Activated naive CD4-positive, alpha-beta T cell treated with anti-CD3 and anti-CD28 coated beads, Interleukin-2, amount 50 U/mL, for 24 hours (primary cell): ENCODE measurements around the gene ICA1.

Experiments
- H3K27ac Mint-ChIP-seq: one replicate; pipeline ENCODE4 v1.8.0; 2021; ENCODE audit warnings: mild to moderate bottlenecking, mixed read lengths
- H3K27me3 Mint-ChIP-seq: one replicate; pipeline ENCODE4 v1.8.0; 2021; ENCODE audit warnings: mixed read lengths
- H3K36me3 Mint-ChIP-seq: one replicate; pipeline ENCODE4 v1.8.0; 2021; ENCODE audit warnings: mixed read lengths
- H3K4me1 Mint-ChIP-seq: one replicate; pipeline ENCODE4 v1.8.0; 2021; ENCODE audit warnings: mixed read lengths
- H3K4me3 Mint-ChIP-seq: one replicate; pipeline ENCODE4 v1.8.0; 2021; ENCODE audit warnings: mild to moderate bottlenecking, mixed read lengths
- H3K9me3 Mint-ChIP-seq: one replicate; pipeline ENCODE4 v1.8.0; 2021; ENCODE audit warnings: mixed read lengths

The ICA1 gene

DNA sequence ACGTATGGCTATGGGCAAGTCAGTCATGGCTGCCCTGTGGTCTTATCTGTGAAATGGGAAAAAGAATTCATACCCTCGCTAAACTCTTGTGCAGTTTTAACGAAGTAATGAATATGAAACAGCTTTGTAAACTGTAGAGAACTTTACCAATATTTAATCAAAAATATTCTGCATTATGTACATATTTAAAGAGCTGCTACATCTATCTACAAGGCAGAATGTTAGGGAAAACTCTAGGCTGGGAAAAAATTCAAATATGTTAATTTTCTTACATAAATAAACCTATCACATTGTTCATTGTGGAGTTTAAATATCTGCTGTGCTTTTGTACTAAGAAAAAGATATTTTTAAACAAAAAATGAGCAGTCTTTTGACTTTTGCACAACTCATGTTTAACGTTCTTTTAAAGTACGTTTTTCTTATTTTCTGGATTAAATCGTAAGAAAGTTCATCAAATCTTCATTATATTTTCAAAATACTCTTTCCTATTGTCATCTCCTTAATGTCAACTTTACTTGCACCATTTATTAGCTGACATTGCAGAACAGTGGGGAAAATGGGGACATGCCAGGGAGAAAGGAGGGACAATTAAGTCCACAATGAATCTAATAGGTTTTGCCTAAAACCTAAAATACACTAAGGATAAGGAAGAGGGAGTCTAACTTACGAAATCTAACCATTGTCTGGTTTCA lies 57.5 kb downstream of the ICA1 start:
- Mint-ChIP-seq H3K4me3 (no peak overlapping the region), H3K9me3 (no peaks in the 10 kb centered on the region), H3K27ac (no peak overlapping the region), H3K36me3 (no peaks in the 10 kb centered on the region), H3K4me1 (no peaks in the 10 kb centered on the region), H3K27me3 (peaks cover 1% of the 10 kb centered on the region)

GRCh38 chr7:8201846-8202441 lies 60.0 kb downstream of the ICA1 start:
- no peak overlapping the region for H3K27ac Mint-ChIP-seq
- H3K27me3 Mint-ChIP-seq: peaks cover 1% of the 10 kb centered on the region
- H3K4me1 Mint-ChIP-seq: peaks cover 10% of the 10 kb centered on the region
- no peaks in the 10 kb centered on the region for H3K9me3 Mint-ChIP-seq
- H3K4me3 Mint-ChIP-seq: no peak overlapping the region
- no peaks in the 10 kb centered on the region for H3K36me3 Mint-ChIP-seq

GRCh38 chr7:8200717-8201116 lies 61.2 kb downstream of the ICA1 start:
- H3K4me3 Mint-ChIP-seq: no peak overlapping the region
- H3K9me3 Mint-ChIP-seq: no peaks in the 10 kb centered on the region
- H3K36me3 Mint-ChIP-seq: no peaks in the 10 kb centered on the region
- peaks cover 10% of the 10 kb centered on the region for H3K4me1 Mint-ChIP-seq
- no peak overlapping the region for H3K27ac Mint-ChIP-seq
- H3K27me3 Mint-ChIP-seq: no peaks in the 10 kb centered on the region

DNA sequence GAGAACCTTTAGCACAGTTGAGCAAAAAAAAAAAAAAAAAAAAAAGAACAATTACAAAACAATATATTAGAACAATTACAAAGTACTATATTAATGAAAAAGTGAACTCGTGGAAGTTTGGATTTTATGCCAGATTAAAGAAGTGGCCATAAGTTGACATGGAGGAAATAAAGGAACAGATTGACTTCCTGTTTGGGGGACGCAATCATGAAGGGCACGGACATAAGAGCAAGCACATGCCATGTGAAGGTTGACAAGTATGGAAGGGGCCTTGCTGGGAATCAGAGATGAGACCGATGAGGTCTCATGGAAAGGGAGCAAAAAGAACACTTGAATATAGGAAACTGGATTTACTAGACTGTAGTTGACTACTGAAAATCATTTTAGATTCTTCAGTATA lies 61.7 kb downstream of the ICA1 start:
- Mint-ChIP-seq H3K9me3 (no peaks in the 10 kb centered on the region), H3K27me3 (no peaks in the 10 kb centered on the region), H3K36me3 (no peaks in the 10 kb centered on the region), H3K27ac (no peak overlapping the region), H3K4me3 (no peak overlapping the region), H3K4me1 (peaks cover 10% of the 10 kb centered on the region)

- Mint-ChIP-seq H3K4me3 (no peak overlapping the region), H3K9me3 (no peaks in the 10 kb centered on the region), H3K4me1 (peaks cover 10% of the 10 kb centered on the region), H3K27me3 (no peaks in the 10 kb centered on the region), H3K36me3 (no peaks in the 10 kb centered on the region), H3K27ac (no peak overlapping the region)
Observed at GRCh38 chr7:8197994-8198698, 63.8 kb downstream of the ICA1 start.

DNA sequence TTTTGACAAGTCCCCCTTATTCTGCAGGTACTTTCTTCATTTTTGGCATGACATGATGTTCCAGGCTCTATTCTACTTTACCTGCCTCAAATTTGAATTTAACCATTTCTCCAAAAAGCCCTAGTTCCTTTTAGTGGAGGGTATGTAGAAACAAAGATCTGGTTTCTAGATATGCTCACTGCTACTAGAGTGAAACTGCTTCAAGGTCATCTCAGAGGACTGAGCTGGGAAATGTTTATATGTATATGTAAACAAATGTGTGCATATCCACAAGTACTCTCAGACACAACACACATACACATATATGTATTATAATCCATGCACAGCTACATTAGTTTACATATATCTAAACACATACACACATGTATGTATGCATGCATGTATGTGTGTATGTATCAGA lies 69.1 kb downstream of the ICA1 start:
- Mint-ChIP-seq H3K36me3 (no peaks in the 10 kb centered on the region), H3K4me1 (peaks cover 16% of the 10 kb centered on the region), H3K27me3 (no peaks in the 10 kb centered on the region), H3K4me3 (no peak overlapping the region), H3K27ac (no peak overlapping the region), H3K9me3 (no peaks in the 10 kb centered on the region)

- peaks cover 24% of the 10 kb centered on the region for H3K4me1 Mint-ChIP-seq
- H3K27me3 Mint-ChIP-seq: no peaks in the 10 kb centered on the region
- no peak overlapping the region for H3K27ac Mint-ChIP-seq
Observed at GRCh38 chr7:8190119-8190895, 71.7 kb downstream of the ICA1 start.

DNA sequence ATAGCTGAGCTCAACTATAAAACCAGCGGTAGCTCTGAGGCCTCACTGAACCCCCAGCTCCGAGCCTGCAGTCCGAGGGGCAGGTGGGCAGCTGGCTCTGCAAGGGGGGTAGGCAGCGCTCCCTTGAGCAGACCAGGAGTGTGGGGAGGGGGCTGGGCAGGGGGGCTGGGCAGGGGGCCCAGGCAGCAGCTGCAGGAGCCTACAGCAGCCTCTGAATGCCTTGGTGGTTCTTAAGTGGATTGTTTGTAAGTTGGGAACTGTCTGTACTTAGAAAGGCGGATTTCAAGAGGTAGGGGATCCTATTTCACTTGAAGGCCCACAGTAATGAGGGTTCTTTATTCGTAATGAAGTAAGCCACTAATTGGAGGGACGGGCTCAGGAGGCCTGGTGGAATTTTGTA lies 72.3 kb downstream of the ICA1 start:
- Mint-ChIP-seq H3K27ac (no peak overlapping the region), H3K4me1 (peaks cover 24% of the 10 kb centered on the region), H3K4me3 (no peak overlapping the region), H3K36me3 (no peaks in the 10 kb centered on the region), H3K9me3 (no peaks in the 10 kb centered on the region), H3K27me3 (no peaks in the 10 kb centered on the region)

More at GRCh38 chr7:8190119-8190895, 71.7 kb downstream of the ICA1 start:
- H3K36me3 Mint-ChIP-seq: no peaks in the 10 kb centered on the region
- H3K9me3 Mint-ChIP-seq: no peaks in the 10 kb centered on the region
- H3K4me3 Mint-ChIP-seq: no peak overlapping the region

DNA sequence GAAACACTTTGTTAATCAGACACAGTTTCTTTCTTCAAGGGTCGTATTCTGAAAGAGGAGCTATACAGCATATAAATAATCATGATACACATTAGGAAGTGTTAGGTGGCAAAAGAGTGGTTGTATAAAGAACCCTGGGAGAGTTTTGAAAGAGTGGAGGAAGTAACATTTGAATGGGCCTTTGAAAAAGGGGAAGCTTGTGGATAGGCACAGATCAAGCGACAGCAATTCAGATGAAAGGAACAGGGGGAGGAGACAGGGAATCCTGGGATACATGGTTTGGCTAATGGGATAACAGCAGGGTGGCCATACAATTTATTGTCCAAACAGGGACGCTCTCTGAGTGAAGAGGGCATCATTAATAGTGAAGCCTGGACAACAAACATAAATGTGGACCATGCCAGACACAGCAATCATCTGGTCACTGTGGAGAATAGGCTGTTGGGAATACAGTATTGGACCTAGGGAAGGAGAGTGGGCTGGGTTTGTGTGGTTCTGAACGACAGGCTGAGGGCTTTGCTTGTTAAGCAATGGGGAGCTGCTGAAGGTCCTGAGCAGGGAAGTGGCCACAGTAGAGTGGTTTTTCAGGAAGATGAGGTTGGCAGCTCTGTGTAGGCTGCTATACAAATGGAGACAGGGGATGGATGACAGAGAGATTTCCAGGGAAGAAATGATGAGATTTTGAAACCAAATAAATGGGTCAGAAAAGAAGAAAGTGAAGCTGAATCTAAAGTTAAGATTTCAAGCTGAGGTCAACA lies 75.9 kb downstream of the ICA1 start:
- H3K27ac Mint-ChIP-seq: peak overlapping the region; percentile 12
- H3K27me3 Mint-ChIP-seq: no peaks in the 10 kb centered on the region
- H3K4me3 Mint-ChIP-seq: no peak overlapping the region
- no peaks in the 10 kb centered on the region for H3K9me3 Mint-ChIP-seq
- no peaks in the 10 kb centered on the region for H3K36me3 Mint-ChIP-seq
- H3K4me1 Mint-ChIP-seq: peaks cover 30% of the 10 kb centered on the region

GRCh38 chr7:8184221-8184620 lies 77.7 kb downstream of the ICA1 start:
- Mint-ChIP-seq H3K27ac (no peak overlapping the region), H3K4me1 (peaks cover 30% of the 10 kb centered on the region), H3K36me3 (no peaks in the 10 kb centered on the region), H3K4me3 (no peak overlapping the region), H3K27me3 (no peaks in the 10 kb centered on the region), H3K9me3 (no peaks in the 10 kb centered on the region)

DNA sequence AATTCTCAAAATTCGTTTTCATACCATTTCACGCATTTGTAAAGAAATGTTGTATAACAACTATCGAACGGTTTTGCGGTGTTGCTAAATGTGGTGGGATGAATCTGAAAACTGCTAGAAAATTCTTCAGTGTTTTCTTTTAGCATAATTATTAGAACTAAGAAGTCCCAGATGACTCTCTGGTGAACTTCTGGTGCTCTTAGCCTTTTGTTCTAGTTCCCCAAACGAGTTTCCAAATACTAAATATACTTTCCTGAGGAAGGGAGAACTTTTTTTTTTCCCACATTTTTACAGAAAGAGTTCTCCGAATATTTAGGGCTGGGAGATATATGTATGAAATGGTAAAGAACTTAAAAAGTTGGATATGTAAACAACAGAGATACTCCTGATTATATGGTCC lies 82.5 kb downstream of the ICA1 start:
- H3K4me1 Mint-ChIP-seq: peaks cover 60% of the 10 kb centered on the region
- H3K27me3 Mint-ChIP-seq: no peaks in the 10 kb centered on the region
- H3K4me3 Mint-ChIP-seq: no peak overlapping the region
- H3K9me3 Mint-ChIP-seq: peaks cover 5% of the 10 kb centered on the region
- H3K36me3 Mint-ChIP-seq: no peaks in the 10 kb centered on the region
- no peak overlapping the region for H3K27ac Mint-ChIP-seq

DNA sequence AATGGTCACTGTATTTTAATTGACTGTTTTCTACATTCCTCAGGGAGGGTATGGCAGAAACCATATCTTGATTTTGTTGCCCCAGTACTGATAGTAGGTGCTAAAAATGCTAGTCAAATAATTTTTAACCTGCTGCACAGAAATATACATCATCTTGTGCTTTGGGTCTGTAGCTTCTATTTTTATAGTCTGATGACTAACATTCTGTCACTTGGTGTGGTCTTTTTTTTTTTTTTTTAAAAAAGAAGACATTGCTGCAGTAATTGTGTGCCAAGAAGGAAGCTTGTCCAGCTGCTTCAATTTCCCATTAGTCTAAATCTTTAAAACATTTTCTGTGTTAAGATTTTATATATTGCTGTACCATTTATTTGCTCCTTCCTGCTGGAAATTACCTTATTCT lies 83.6 kb downstream of the ICA1 start:
- Mint-ChIP-seq H3K27ac (peak overlapping the region; percentile 96), H3K4me1 (peaks cover 67% of the 10 kb centered on the region)

GRCh38 chr7:8177109-8177933 lies 84.6 kb downstream of the ICA1 start:
- Mint-ChIP-seq H3K36me3 (no peaks in the 10 kb centered on the region), H3K4me1 (peaks cover 64% of the 10 kb centered on the region), H3K9me3 (peaks cover 5% of the 10 kb centered on the region)

More for the DNA sequence above, 83.6 kb downstream of the ICA1 start:
- Mint-ChIP-seq H3K4me3 (peak overlapping the region; percentile 81), H3K36me3 (no peaks in the 10 kb centered on the region), H3K27me3 (no peaks in the 10 kb centered on the region), H3K9me3 (peaks cover 5% of the 10 kb centered on the region)

GRCh38 chr7:8176370-8177081 lies 85.4 kb downstream of the ICA1 start:
- peaks cover 64% of the 10 kb centered on the region for H3K4me1 Mint-ChIP-seq
- peak overlapping the region; percentile 58 for H3K4me3 Mint-ChIP-seq
- no peaks in the 10 kb centered on the region for H3K36me3 Mint-ChIP-seq
- H3K27me3 Mint-ChIP-seq: no peaks in the 10 kb centered on the region
- peak overlapping the region; percentile 79 for H3K27ac Mint-ChIP-seq
- H3K9me3 Mint-ChIP-seq: peaks cover 5% of the 10 kb centered on the region

More at GRCh38 chr7:8177109-8177933, 84.6 kb downstream of the ICA1 start:
- peak overlapping the region; percentile 58 for H3K4me3 Mint-ChIP-seq
- peak overlapping the region; percentile 96 for H3K27ac Mint-ChIP-seq
- no peaks in the 10 kb centered on the region for H3K27me3 Mint-ChIP-seq
